ENCODE measurements around the gene EPHA8.

- TF ChIP-seq POLR2A (conservative IDR thresholded peaks at IDR 0.05) (no peak), ZNF324 (CRISPR knock-in tag; IDR thresholded peaks at IDR 0.05) (no peak), JUN (IDR thresholded peaks at IDR 0.05; ENCODE audit: borderline replicate concordance, low read depth, low read length) (no peak), JUN (CRISPR knock-in tag; IDR thresholded peaks at IDR 0.05; ENCODE audit: borderline replicate concordance) (no peak), ZBTB7A (IDR thresholded peaks at IDR 0.05; ENCODE audit: borderline replicate concordance, control insufficient read depth, low read depth, low read length) (no peak), TRIM25 (IDR thresholded peaks at IDR 0.05; ENCODE audit: borderline replicate concordance) (no peak), TCF7L2 (IDR thresholded peaks at IDR 0.05; ENCODE audit: low read depth, low read length) (no peak), EP300 (IDR thresholded peaks at IDR 0.05; ENCODE audit: low read length) (no peak), HNRNPH1 (optimal IDR thresholded peaks at IDR 0.05; ENCODE audit: low read depth, low read length) (no peak), CREM (IDR thresholded peaks at IDR 0.05; ENCODE audit: low read depth) (no peak), MYNN (IDR thresholded peaks at IDR 0.05) (no peak), MYNN (CRISPR knock-in tag; IDR thresholded peaks at IDR 0.05) (no peak), TBP (optimal IDR thresholded peaks at IDR 0.05; ENCODE audit: low read depth, low read length) (no peak), TARDBP (IDR thresholded peaks at IDR 0.05) (no peak)
Measured at GRCh38 chr1:22633697-22634463, 70.6 kb downstream of the EPHA8 start.

Measured in K562 (cell line).